GM21381 (cell line): ENCODE results near the gene MRPS24.
"Not testable (repeated sequence)": the region's sequence is repeated elsewhere in the genome, so short reads cannot be mapped to it uniquely, and the experiment has no call there.

Source experiments
- ATAC-seq: cut with Tn5 transposase; IDR thresholded peaks from one replicate; pipeline ENCODE4 v1.9.1; 2021; ENCODE audit warnings: mild to moderate bottlenecking, moderate library complexity; ENCODE audit not compliant: unreplicated experiment

Gene MRPS24

GRCh38 chr7:43869006-43869866, at the start of gene MRPS24:
Gene MRPS24, minus strand, starts transcription at chr7:43869517. Its CDS starts 22 bp downstream, at chr7:43869495.
- peak; percentile 93 for ATAC-seq

- no peak for ATAC-seq
These were observed 46.6 kb upstream of the MRPS24 start for GRCh38 chr7:43915907-43916306.

- ATAC-seq: no peak
These were observed 45.5 kb upstream of the MRPS24 start for GRCh38 chr7:43914795-43915194.

GRCh38 chr7:43906331-43907010, 37.2 kb upstream of the MRPS24 start, which contains the start of gene URGCP:
Gene URGCP, minus strand, starts transcription at chr7:43906596. Its CDS starts 21 bp downstream, at chr7:43906575.
- ATAC-seq: peak; percentile 81

- peak; percentile 29 for ATAC-seq
These were observed 36.6 kb upstream of the MRPS24 start for GRCh38 chr7:43905956-43906330.

- ATAC-seq: no peak
These were observed 36.1 kb upstream of the MRPS24 start for GRCh38 chr7:43905209-43905946.

- ATAC-seq: no peak
These were observed 35.4 kb upstream of the MRPS24 start for GRCh38 chr7:43904533-43905208.

GRCh38 chr7:43902542-43903054, 33.3 kb upstream of the MRPS24 start:
- no peak for ATAC-seq

- ATAC-seq: not testable (repeated sequence)
These were observed 29.3 kb upstream of the MRPS24 start for GRCh38 chr7:43898571-43898970.

- ATAC-seq: no peak
These were observed 26.6 kb upstream of the MRPS24 start for GRCh38 chr7:43895847-43896415.

GRCh38 chr7:43891069-43891955, 22.0 kb upstream of the MRPS24 start:
- no peak for ATAC-seq

GRCh38 chr7:43890468-43890867, 21.2 kb upstream of the MRPS24 start:
- ATAC-seq: no peak

- ATAC-seq: no peak
These were observed 20.0 kb upstream of the MRPS24 start for GRCh38 chr7:43888993-43889945.

GRCh38 chr7:43884617-43885016, 15.3 kb upstream of the MRPS24 start:
- ATAC-seq: no peak

GRCh38 chr7:43884209-43884608, 14.9 kb upstream of the MRPS24 start:
- no peak for ATAC-seq

GRCh38 chr7:43880596-43880995, 11.3 kb upstream of the MRPS24 start:
- ATAC-seq: no peak

- no peak for ATAC-seq
These were observed 10.2 kb upstream of the MRPS24 start for GRCh38 chr7:43879477-43879876.

GRCh38 chr7:43878867-43879266, 9.6 kb upstream of the MRPS24 start:
- ATAC-seq: no peak
